GM20431 (cell line): Measurements from ENCODE around the gene ST3GAL3.

ENCODE experiments used
- in situ Hi-C: fragments of 300-500 bp; cut with MseI, MboI; formaldehyde crosslinking; loops from one replicate; pipeline ENCODE4 v1.15.0; 2020; ENCODE audit warnings: low sequenced_read_pairs; ENCODE audit not compliant: unreplicated experiment

ST3GAL3 gene

DNA sequence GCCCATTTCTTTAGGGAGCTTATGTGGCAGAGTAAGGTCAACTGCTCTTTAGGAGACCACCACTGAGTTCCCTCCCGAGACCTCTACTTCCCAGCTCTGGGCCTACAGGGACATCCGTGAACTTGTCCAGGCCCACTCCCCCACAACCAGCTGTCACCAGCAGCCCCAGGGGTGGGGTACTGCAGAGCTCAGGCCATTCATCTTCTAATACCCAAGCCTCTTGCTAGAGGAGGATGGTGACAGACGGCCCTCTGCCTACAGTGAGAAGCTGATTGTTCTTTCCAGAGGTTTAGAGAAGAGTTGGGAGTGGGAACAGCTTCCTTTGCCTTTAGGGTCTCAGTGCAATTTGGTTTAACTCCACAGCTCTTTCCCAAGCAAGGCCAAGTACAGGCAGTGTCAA lies 193.1 kb downstream of the ST3GAL3 start:
- in situ Hi-C loops, result no loop called here

- in situ Hi-C loops, result no loop called here
Observed at GRCh38 chr1:43901196-43901961, 194.0 kb downstream of the ST3GAL3 start.

DNA sequence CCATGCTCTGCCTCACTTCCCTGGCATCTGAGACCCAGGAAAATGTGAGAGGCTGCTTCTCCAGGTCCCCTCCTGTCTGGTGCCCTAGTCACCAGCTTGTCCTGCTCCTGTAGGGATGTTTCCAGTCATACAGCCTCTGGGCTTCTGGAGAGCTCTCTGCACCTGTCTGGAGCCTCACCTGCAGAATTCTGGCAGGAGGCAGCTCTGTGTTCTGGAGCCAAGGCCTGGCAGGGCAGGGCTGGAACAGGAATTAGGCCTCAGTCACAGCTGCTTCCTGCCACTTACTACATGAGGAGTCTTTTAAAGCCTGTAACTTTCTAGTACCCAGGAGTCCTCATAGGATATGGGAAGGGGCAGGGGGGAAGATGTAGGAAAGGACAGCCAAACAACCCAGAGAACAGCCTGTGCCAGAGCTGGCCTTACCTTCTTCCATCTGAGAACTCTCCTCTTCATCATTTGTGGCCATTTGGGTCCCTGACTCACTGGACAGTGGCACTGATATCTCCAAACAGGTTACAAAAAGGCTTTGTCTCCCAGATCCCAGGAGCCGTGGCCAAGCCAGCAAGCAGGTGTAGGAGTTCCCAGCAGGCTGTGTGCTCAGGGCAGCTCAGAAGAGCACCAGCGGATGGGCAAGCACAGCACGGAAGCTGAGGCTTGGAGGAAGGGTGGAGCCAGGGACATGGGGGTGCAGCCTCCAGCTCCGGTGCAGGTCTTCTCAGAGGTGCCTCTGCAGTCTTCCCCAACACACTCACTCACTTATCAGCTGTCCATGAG lies 194.9 kb downstream of the ST3GAL3 start:
- in situ Hi-C loops, result no loop called here

DNA sequence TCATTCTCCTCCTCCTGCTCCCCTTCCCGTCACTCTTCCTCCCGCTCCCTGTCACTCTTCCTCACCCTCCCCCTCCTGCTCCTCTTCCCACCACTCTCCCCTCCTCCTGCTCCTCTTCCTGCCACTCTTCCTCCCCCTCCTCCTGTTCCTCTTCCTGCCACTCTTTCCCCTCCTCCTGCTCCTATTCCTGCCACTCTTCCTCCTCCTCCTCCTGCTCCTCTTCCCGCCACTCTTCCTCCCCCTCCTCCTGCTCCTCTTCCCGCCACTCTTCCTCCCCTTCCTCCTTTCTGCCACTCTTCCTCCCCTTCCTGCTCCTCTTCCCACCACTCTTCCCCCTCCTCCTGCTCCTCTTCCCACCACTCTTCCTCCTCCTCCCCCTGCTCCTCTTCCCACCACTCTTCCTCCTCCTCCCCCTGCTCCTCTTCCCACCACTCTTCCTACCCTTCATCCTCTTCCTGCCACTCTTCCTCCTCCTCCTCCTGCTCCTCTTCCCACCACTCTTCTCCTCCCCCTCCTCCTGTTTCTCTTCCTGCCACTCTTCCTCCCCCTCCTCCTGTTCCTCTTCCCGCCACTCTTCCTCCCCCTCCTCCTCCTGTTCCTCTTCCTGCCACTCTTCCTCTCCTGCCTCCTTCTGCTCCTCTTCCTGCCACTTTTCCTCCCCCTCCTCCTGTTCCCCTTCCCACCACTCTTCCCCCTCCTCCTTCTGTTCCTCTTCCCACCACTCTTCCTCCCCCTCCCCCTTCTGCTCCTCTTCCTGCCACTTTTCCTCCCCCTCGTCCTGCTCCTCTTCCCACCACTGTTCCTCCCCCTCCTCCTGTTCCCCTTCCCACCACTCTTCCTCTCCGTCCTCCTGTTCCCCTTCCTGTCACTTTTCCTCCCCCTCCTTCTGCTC lies 197.6 kb downstream of the ST3GAL3 start:
- in situ Hi-C loops, result no loop called here

- in situ Hi-C loops, result no loop called here
Observed at GRCh38 chr1:43908226-43908625, 200.9 kb downstream of the ST3GAL3 start.

DNA sequence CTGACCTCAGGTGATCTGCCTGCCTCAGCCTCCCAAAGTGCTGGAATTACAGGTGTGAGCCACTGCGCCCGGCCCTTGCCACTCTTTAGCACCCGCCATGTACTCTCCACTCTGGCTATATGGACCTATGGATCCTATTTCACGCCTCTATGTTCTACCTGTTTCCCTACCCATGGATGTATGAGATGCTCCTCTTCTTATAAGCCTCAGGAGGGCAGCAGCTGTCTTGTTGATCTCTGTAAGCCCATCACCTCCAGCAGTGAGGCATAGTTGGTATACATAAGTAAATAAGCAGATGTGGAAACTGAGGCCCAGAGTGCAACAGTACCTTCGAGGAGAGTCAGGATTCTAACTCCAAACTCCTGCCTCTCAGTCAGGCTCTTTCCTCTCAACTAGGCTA lies 201.5 kb downstream of the ST3GAL3 start:
- in situ Hi-C loops, result no loop called here

DNA sequence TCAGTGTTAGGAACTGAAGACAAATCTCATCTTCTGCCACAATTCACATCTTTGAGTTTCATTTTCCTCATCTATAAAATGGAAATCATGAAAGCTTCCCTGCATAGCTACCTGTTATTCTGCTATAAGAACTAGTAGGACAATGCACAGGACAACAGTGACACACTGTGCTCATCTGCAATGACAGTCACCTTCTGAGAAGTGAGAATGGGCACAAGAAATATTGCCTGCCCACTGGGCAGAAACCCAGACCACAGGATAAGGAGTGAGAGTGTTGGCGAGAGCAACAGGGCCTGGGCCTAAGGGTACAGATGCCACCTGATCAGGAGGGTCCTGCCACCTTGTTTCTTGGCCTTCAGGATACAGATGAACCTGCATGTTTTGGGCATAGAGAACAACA lies 203.0 kb downstream of the ST3GAL3 start:
- in situ Hi-C loops, result no loop called here

DNA sequence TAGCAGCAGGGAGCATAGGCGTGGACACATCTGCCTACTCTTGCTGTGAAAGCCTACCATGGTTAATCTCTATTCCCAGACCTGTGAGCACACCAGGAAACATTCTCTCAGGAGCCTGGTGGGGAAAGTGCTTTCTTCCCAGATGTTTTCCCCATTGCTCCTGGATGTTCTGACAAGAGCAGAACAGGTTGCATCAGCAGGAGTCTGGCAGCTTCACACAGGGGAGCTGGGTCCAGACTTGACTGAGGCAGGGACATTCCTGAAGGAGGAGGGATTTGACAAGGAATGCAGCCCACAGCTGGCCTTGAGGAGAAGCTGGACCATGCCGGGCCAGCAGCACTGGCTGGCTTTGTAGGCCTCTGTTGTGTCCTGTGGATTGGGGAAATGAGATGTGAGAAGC lies 205.3 kb downstream of the ST3GAL3 start:
- in situ Hi-C loops, result no loop called here

GRCh38 chr1:43913051-43913501 lies 205.7 kb downstream of the ST3GAL3 start:
- in situ Hi-C loops, result no loop called here

- in situ Hi-C loops, result no loop called here
Observed at GRCh38 chr1:43913666-43914360, 206.5 kb downstream of the ST3GAL3 start.

DNA sequence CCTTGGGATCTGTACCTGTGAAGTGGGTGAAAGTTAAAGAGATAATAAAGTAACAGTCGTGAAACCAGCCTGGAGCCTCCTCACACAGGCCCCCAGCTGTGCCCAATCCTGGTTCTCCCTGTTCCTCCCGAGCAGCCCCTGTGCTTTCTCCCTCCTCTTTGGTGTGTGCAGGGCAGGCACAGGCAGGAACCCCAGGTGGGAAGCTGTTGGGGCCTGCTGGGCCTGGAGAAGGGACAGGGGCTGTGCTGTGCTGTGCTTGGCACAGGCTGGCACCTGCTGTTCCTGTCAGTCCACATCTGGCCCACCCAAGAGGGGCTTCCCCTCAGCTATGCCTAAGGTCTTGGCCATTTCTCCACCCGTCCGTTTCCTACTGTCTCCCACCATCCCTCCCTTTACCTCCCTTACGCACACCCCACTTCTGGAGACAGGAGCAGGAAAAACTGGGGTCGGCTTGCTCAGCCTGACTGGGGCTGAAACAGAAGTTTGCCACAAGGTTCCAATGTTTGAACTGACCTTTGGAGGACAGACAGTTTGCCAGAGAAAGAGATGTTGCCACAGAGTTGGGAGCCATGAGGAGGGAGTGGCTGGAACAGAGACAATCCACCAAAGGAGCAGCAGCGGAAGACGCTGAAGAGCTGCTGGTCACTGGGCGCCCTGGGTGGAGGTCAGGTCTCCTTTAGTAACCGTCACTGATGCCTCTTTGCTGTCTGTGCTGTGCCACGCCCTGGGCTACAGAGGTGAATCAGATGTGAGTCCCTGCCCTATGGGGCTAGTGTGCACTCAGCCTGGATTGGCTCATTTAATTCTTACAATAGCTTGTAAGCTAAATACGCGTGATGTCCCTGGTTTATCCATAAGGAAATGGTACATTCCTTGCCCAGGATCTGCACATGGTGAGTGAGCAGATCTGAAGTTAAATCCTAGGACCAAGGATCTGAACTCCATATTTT lies 207.5 kb downstream of the ST3GAL3 start:
- in situ Hi-C loops, result no loop called here

DNA sequence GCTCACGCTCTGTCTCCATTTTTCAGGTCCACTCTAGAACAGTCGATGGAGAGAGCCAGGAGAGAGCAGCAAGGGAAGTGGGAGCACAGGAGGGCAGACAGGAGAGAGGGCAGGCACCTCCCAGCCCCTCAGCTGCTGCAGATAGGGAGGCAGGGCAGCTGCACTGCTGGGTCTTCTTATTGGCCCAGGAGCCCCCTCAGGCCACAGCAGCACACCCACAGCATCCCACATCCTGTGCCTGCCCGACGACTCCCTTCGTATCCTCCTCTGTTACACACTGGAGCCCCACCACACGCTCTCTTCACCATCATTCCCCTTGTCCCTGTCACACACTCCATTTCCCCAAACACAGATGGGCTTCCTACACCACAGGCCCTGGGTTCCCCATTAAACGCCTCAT lies 212.6 kb downstream of the ST3GAL3 start:
- in situ Hi-C loops, result no loop called here

DNA sequence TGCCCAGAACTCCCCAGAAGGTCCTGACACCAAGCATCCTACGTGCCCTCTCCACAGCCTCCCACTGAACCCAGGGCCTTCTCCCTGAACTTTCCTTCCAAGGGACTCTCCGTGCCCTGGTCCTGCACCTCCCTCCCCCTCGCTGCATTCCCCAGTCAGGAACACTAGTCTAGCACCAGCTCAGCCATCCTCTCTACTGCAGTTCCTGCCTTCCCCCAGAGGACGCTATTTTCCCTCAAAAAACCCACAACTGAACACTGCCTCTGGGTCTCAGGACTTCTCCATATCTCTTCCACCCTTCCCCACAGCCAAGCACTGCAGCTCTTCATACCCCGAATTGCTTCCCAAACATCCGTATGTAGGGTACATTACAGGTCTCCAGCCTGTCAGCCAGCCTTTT lies 213.7 kb downstream of the ST3GAL3 start:
- in situ Hi-C loops, result no loop called here

GRCh38 chr1:43924516-43924915 lies 217.2 kb downstream of the ST3GAL3 start:
- in situ Hi-C loops, result no loop called here

DNA sequence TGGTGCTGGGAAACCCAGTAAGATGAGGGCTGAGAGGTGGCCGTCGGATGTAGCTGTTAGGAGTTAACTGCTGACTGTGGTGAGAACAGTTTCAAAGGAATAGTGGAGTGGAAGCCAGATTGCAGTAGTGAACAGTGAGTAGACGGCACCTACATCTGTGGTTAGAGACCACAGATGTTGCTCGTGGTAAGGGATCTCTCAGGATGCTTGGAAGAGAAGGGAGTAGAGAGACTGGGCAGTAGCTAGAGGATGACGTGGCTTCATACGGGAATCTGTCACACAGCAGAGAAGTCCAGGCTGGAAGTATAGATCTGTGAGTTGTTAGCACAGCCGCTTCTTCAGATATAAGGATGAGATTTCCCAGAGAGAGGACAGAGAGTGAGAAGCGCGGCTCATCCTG lies 218.5 kb downstream of the ST3GAL3 start:
- in situ Hi-C loops, result no loop called here

DNA sequence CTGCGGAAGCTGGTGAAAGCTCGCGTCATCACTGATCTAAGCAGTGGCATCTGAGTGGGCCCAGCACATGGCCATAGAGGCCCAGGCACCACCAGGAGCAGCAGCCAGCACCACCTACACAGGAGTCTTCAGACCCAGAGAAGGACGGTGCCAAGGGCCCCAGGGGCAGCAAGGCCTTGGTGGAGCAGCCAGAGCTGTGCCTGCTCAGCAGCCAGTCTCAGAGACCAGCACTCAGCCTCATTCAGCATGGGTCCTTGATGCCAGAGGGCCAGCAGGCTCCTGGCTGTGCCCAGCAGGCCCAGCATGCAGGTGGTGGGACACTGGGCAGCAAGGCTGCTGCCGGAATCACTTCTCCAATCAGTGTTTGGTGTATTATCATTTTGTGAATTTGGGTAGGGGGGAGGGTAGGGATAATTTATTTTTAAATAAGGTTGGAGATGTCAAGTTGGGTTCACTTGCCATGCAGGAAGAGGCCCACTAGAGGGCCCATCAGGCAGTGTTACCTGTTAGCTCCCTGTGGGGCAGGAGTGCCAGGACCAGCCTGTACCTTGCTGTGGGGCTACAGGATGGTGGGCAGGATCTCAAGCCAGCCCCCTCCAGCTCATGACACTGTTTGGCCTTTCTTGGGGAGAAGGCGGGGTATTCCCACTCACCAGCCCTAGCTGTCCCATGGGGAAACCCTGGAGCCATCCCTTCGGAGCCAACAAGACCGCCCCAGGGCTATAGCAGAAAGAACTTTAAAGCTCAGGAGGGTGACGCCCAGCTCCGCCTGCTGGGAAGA lies 223.0 kb downstream of the ST3GAL3 start:
- in situ Hi-C loops, result loop anchor here (5.0 to 10.0 kb wide), 2 partner anchors 168 to 406 kb away; no protein-coding TSS in a partner anchor

GRCh38 chr1:43930949-43931275 lies 223.6 kb downstream of the ST3GAL3 start:
- in situ Hi-C loops, result loop anchor here (5.0 to 10.0 kb wide), 2 partner anchors 169 to 406 kb away; no protein-coding TSS in a partner anchor
